Ishikawa (cell line): Measurements from ENCODE around the gene CRYGN.

Experiments used
- CEBPB ChIP-seq: IDR thresholded peaks from 2 replicates; pipeline ENCODE4 v1.6.1; 2012
- CREB1 ChIP-seq: IDR thresholded peaks from 2 replicates; pipeline ENCODE4 v1.6.1; 2012; ENCODE audit warnings: low read depth
- EGR1 ChIP-seq: IDR thresholded peaks from 2 replicates; pipeline ENCODE4 v1.6.1; 2012
- EP300 ChIP-seq: IDR thresholded peaks from 2 replicates; pipeline ENCODE4 v1.6.1; 2012; ENCODE audit warnings: borderline replicate concordance
- FOXM1 ChIP-seq: IDR thresholded peaks from 2 replicates; pipeline ENCODE4 v1.6.1; 2012; ENCODE audit warnings: low read depth, borderline replicate concordance
- MAX ChIP-seq: IDR thresholded peaks from 2 replicates; pipeline ENCODE4 v1.6.1; 2012
- NFIC ChIP-seq: IDR thresholded peaks from 2 replicates; pipeline ENCODE4 v1.6.1; 2012
- RAD21 ChIP-seq: IDR thresholded peaks from 2 replicates; pipeline ENCODE4 v1.6.1; 2012; ENCODE audit warnings: low read depth
- TAF1 ChIP-seq: IDR thresholded peaks from 2 replicates; pipeline ENCODE4 v1.6.1; 2012; ENCODE audit warnings: low read depth, mild to moderate bottlenecking
- TCF12 ChIP-seq: IDR thresholded peaks from 2 replicates; pipeline ENCODE4 v1.6.1; 2012; ENCODE audit warnings: low read depth
- TEAD4 ChIP-seq: IDR thresholded peaks from 2 replicates; pipeline ENCODE4 v1.6.1; 2012
- YY1 ChIP-seq: IDR thresholded peaks from 2 replicates; pipeline ENCODE4 v1.6.1; 2012; ENCODE audit warnings: low read depth
- ZBTB7A ChIP-seq: IDR thresholded peaks from 2 replicates; pipeline ENCODE4 v1.6.1; 2012; ENCODE audit warnings: low read depth
- TF ChIP-seq, protein P1 (sequence below): IDR thresholded peaks from 2 replicates; pipeline ENCODE4 v1.6.1; 2012; ENCODE audit warnings: low read depth, mild to moderate bottlenecking
- TF ChIP-seq, protein P2 (sequence below): IDR thresholded peaks from 2 replicates; pipeline ENCODE4 v1.6.1; 2012

Gene CRYGN

GRCh38 chr7:151408498-151408838, 31.5 kb downstream of the CRYGN start:
- TF ChIP-seq, protein P1, sequence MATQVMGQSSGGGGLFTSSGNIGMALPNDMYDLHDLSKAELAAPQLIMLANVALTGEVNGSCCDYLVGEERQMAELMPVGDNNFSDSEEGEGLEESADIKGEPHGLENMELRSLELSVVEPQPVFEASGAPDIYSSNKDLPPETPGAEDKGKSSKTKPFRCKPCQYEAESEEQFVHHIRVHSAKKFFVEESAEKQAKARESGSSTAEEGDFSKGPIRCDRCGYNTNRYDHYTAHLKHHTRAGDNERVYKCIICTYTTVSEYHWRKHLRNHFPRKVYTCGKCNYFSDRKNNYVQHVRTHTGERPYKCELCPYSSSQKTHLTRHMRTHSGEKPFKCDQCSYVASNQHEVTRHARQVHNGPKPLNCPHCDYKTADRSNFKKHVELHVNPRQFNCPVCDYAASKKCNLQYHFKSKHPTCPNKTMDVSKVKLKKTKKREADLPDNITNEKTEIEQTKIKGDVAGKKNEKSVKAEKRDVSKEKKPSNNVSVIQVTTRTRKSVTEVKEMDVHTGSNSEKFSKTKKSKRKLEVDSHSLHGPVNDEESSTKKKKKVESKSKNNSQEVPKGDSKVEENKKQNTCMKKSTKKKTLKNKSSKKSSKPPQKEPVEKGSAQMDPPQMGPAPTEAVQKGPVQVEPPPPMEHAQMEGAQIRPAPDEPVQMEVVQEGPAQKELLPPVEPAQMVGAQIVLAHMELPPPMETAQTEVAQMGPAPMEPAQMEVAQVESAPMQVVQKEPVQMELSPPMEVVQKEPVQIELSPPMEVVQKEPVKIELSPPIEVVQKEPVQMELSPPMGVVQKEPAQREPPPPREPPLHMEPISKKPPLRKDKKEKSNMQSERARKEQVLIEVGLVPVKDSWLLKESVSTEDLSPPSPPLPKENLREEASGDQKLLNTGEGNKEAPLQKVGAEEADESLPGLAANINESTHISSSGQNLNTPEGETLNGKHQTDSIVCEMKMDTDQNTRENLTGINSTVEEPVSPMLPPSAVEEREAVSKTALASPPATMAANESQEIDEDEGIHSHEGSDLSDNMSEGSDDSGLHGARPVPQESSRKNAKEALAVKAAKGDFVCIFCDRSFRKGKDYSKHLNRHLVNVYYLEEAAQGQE = no peak
- TF ChIP-seq TEAD4 (no peak), YY1 (no peak), ZBTB7A (no peak), MAX (no peak), CEBPB (no peak), EGR1 (no peak), TAF1 (no peak), CREB1 (no peak), RAD21 (no peak), FOXM1 (no peak)
- TF ChIP-seq, protein P2, sequence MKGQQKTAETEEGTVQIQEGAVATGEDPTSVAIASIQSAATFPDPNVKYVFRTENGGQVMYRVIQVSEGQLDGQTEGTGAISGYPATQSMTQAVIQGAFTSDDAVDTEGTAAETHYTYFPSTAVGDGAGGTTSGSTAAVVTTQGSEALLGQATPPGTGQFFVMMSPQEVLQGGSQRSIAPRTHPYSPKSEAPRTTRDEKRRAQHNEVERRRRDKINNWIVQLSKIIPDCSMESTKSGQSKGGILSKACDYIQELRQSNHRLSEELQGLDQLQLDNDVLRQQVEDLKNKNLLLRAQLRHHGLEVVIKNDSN = no peak

DNA sequence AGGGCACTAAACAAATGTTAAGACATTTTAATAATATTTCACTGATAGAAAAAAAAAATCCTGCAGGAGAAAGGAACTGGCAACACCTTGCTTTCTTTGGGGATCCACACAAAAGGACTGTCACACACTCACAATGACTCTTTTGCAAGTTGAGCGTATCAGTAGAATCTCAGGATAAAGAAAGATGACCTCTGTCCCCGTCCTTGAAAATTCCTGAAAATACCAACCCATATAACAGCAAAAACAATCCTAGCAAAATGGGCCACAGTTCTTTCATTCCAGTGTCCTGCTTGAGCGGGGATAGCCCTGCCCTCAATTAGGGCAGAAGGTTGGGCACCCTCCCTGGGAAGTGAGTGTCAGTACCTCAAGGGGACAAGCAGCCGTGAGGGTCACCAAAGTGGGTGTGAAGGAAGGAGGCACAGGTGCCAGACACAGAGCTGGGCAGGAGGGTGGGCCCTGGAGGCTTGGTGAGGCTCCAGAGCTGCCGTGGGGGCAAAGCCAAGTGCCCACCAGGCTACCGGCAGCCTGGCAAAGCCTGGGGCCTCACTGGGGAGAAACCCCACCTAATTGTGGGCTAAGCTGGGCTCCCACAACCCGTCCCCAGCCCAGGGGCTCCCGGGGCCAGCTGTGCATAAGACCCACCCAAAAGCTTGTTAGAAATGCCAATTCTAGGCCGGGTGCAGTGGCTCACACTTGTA, 32.9 kb downstream of the CRYGN start:
- no peak for TF ChIP-seq EGR1
- no peak for TF ChIP-seq CREB1
- TF ChIP-seq EP300 = no peak
- no peak for TF ChIP-seq TCF12
- TF ChIP-seq YY1 = no peak
- no peak for TF ChIP-seq MAX

GRCh38 chr7:151406051-151406875, 33.7 kb downstream of the CRYGN start:
- no peak for TF ChIP-seq TCF12
- TF ChIP-seq CEBPB = no peak
- no peak for TF ChIP-seq NFIC
- no peak for TF ChIP-seq CREB1
- no peak for TF ChIP-seq TEAD4
- no peak for TF ChIP-seq ZBTB7A
- TF ChIP-seq, protein P2 = no peak
- no peak for TF ChIP-seq TAF1
- TF ChIP-seq RAD21 = no peak

DNA sequence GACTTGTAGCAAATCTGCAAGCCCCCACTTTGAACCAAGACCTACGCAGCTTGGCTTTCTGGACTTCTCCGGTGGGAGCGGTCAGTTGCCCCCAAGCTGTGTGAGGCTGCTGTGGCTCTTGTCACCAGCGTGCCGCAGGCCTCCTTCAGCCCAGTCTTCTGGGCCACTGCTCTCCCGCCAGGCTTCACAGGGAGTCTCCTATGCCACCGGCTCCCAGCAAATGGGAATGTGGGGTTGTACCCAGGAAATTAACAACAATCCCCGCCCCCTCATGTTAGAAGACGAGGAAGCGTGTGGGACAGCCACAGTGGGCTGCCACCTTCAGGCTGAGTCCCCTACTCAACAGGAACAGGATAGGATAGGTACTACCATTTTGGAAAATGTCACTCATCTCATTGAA, 34.4 kb downstream of the CRYGN start:
- TF ChIP-seq, protein P2 = no peak
- TF ChIP-seq TEAD4 (no peak), TCF12 (no peak), CEBPB (no peak), FOXM1 (no peak), MAX (no peak), YY1 (no peak), EP300 (no peak), ZBTB7A (no peak), NFIC (no peak), CREB1 (no peak), RAD21 (no peak)

- TF ChIP-seq ZBTB7A = no peak
- TF ChIP-seq TAF1 = no peak
- TF ChIP-seq FOXM1 = no peak
- no peak for TF ChIP-seq RAD21
- TF ChIP-seq EGR1 = no peak
- TF ChIP-seq, protein P2 = no peak
- no peak for TF ChIP-seq EP300
- TF ChIP-seq MAX = no peak
- no peak for TF ChIP-seq YY1
- no peak for TF ChIP-seq CEBPB
These were observed 34.9 kb downstream of the CRYGN start for GRCh38 chr7:151405056-151405455.
